Progenitor cell of endocrine pancreas (in vitro differentiated cells): ENCODE results near the gene ARHGAP26. TPM values are rescaled to one million over a fixed set of nuclear protein-coding genes. Genes with fewer than 3 reads are reported as not detected.

ENCODE experiments used
- DNase-seq: peaks from one replicate; pipeline ENCODE4 v3.0.0; 2021; ENCODE audit warnings: low spot score; ENCODE audit not compliant: unreplicated experiment
- H3K27ac Mint-ChIP-seq: 2 replicates; pipeline ENCODE4 v1.8.0; 2021; ENCODE audit warnings: mild to moderate bottlenecking, moderate library complexity, mixed read lengths
- H3K27me3 Mint-ChIP-seq: 2 replicates; pipeline ENCODE4 v1.8.0; 2021; ENCODE audit warnings: mixed read lengths
- H3K36me3 Mint-ChIP-seq: 2 replicates; pipeline ENCODE4 v1.8.0; 2022; ENCODE audit warnings: mixed read lengths; ENCODE audit not compliant: insufficient read depth
- H3K4me1 Mint-ChIP-seq: 2 replicates; pipeline ENCODE4 v1.8.0; 2021; ENCODE audit warnings: low read depth, mixed read lengths
- H3K4me3 Mint-ChIP-seq: 2 replicates; pipeline ENCODE4 v1.8.0; 2021; ENCODE audit warnings: low read depth, mild to moderate bottlenecking, moderate library complexity, mixed read lengths
- H3K9me3 Mint-ChIP-seq: 2 replicates; pipeline ENCODE4 v1.8.0; 2021; ENCODE audit warnings: low read depth, mixed read lengths
- total RNA-seq: library from RNA; stranded (reverse); gene quantifications from 2 replicates; pipeline ENCODE4 v1.2.1, GENCODE V29; 2021
- TF ChIP-seq, protein P1 (sequence below): fragments of 200-600 bp; sonication (generic); IDR thresholded peaks from one replicate; pipeline ENCODE4 v1.5.0; 2021; ENCODE audit warnings: antibody characterized with exemption, mild to moderate bottlenecking; ENCODE audit not compliant: unreplicated experiment

Gene ARHGAP26
- total RNA-seq, 1 donor from 2014 or later: 21.3 TPM

DNA sequence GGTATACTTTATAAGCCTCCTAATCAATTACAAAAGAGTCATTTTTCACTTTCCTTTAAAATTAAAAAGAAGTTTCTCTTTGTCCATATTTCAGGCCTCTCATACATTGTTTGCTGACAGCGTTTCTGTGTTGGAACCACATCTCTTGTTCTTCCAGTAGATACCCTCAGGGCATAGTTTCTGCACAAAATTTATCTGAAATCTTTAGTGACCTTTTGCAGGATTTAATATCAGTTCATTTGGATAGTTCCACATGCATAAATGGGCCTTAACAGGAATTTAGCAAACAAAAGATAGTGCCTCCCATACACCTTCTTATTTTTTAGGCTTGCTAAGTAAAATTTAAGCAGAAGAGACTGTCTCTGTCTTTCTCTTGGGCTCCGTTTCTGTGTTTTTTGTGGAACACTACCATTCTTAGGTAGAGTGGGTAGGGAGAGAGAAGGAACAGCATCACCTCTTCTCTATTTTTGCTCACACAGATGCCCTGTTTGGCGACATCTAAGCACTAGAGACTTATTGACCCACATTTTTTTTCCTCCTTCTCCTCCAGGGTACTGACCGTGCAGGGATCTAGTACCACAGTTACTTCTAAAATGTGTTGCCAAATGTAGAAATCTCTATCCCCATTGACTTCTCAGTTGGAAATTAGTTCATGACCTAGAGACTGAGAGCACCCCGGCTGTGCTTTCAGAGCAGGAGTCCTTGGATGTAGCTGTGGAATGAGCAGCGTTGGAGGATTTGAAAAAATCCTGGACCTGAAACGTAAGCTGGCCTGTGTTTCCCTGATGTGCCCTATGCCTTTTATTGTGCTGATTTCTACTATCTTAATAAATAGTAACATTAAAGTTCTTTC is 22.1 kb downstream of the ARHGAP26 start:
- Mint-ChIP-seq H3K9me3 (no peaks in the 10 kb centered on the region), H3K27me3 (no peaks in the 10 kb centered on the region), H3K4me3 (no peak overlapping the region), H3K4me1 (peaks cover 24% of the 10 kb centered on the region), H3K27ac (no peak overlapping the region), H3K36me3 (no peaks in the 10 kb centered on the region)
- no peak for DNase-seq
- TF ChIP-seq, protein P1, sequence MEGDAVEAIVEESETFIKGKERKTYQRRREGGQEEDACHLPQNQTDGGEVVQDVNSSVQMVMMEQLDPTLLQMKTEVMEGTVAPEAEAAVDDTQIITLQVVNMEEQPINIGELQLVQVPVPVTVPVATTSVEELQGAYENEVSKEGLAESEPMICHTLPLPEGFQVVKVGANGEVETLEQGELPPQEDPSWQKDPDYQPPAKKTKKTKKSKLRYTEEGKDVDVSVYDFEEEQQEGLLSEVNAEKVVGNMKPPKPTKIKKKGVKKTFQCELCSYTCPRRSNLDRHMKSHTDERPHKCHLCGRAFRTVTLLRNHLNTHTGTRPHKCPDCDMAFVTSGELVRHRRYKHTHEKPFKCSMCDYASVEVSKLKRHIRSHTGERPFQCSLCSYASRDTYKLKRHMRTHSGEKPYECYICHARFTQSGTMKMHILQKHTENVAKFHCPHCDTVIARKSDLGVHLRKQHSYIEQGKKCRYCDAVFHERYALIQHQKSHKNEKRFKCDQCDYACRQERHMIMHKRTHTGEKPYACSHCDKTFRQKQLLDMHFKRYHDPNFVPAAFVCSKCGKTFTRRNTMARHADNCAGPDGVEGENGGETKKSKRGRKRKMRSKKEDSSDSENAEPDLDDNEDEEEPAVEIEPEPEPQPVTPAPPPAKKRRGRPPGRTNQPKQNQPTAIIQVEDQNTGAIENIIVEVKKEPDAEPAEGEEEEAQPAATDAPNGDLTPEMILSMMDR: no peak

GRCh38 chr5:142792865-142793232 is 22.7 kb downstream of the ARHGAP26 start:
- H3K27me3 Mint-ChIP-seq: no peaks in the 10 kb centered on the region
- no peak overlapping the region for H3K27ac Mint-ChIP-seq
- TF ChIP-seq, protein P1: no peak
- H3K9me3 Mint-ChIP-seq: no peaks in the 10 kb centered on the region
- no peaks in the 10 kb centered on the region for H3K36me3 Mint-ChIP-seq
- no peak overlapping the region for H3K4me3 Mint-ChIP-seq
- H3K4me1 Mint-ChIP-seq: peaks cover 27% of the 10 kb centered on the region
- DNase-seq: no peak

- Mint-ChIP-seq H3K4me3 (no peak overlapping the region), H3K36me3 (no peaks in the 10 kb centered on the region), H3K27ac (no peak overlapping the region), H3K9me3 (no peaks in the 10 kb centered on the region), H3K27me3 (peaks cover 5% of the 10 kb centered on the region), H3K4me1 (peaks cover 27% of the 10 kb centered on the region)
- DNase-seq: no peak
- TF ChIP-seq, protein P1: no peak
These were observed 24.4 kb downstream of the ARHGAP26 start for GRCh38 chr5:142794537-142794936.

DNA sequence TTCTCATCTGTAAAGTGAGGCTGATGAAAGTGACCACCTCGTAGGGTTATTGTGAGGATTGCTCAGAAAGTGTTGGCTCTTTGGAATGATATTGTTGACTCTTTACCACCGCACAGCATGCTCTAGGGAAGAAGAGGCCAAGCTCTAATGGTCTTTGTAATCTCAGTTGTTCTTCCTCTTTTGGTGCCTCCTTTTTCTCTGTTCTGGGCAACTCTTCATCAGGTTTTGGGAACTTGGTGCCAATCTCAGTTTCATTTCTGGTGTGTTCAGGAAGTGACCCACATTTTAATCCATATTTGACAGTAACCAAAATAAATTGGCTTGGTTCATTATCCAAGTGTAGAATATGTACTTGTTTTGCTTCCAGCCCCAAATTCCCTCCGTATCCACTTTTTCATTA is 25.1 kb downstream of the ARHGAP26 start:
- H3K4me1 Mint-ChIP-seq: peaks cover 27% of the 10 kb centered on the region
- peaks cover 5% of the 10 kb centered on the region for H3K27me3 Mint-ChIP-seq
- H3K36me3 Mint-ChIP-seq: no peaks in the 10 kb centered on the region
- H3K27ac Mint-ChIP-seq: no peak overlapping the region
- H3K9me3 Mint-ChIP-seq: no peaks in the 10 kb centered on the region
- TF ChIP-seq, protein P1: no peak
- no peak for DNase-seq
- H3K4me3 Mint-ChIP-seq: no peak overlapping the region

- Mint-ChIP-seq H3K36me3 (no peaks in the 10 kb centered on the region), H3K27ac (peak overlapping the region; percentile 34), H3K27me3 (peaks cover 5% of the 10 kb centered on the region), H3K4me1 (peaks cover 38% of the 10 kb centered on the region), H3K9me3 (no peaks in the 10 kb centered on the region), H3K4me3 (no peak overlapping the region)
- no peak for DNase-seq
- TF ChIP-seq, protein P1: no peak
These were observed 26.4 kb downstream of the ARHGAP26 start for GRCh38 chr5:142796492-142797109.
